HEK293 (cell line): Measurements from ENCODE around the gene TMEM125.

ENCODE experiments used
- CTCF ChIA-PET: fragments of 350-600 bp; formaldehyde crosslinking; extraction: SDS; loops from one replicate; lab custom pipeline; 2021; ENCODE audit warnings: antibody characterized with exemption; lab: Yijun Ruan, JAX
- POLR2A ChIA-PET: fragments of 300-600 bp; formaldehyde crosslinking; extraction: SDS; loops from one replicate; lab custom pipeline; 2020; ENCODE audit warnings: antibody characterized with exemption, inconsistent platforms; lab: Yijun Ruan, JAX
- H3K27ac ChIP-seq: fragments of 200-500 bp; sonication (Bioruptor generic); 2 replicates; pipeline ENCODE4 v1.5.1; 2014; ENCODE audit warnings: low read depth, low read length, control low read depth, inconsistent platforms; ENCODE audit errors: extremely low read depth
- H3K36me3 ChIP-seq, 2 experiments: fragments of 200-500 bp in 1 of 2; sonication (Bioruptor generic) in 1 of 2; 1 replicate in 1 of 2; 2 replicates in 1 of 2; pipeline ENCODE4 v1.5.1; 2014 to 2017; ENCODE audit warnings: inconsistent platforms in 2 of 2, low read length in 2 of 2; ENCODE audit not compliant: control insufficient read depth in 2 of 2, insufficient read depth in 1 of 2
- H3K4me1 ChIP-seq: fragments of 200-500 bp; sonication (Bioruptor generic); 2 replicates; pipeline ENCODE4 v1.5.1; 2014; ENCODE audit warnings: mild to moderate bottlenecking, low read length, inconsistent platforms; ENCODE audit not compliant: control insufficient read depth, insufficient read depth
- H3K4me3 ChIP-seq: 2 replicates; pipeline ENCODE4 v1.5.1; 2011; ENCODE audit warnings: low read depth, mild to moderate bottlenecking, control low read depth, low read length, moderate library complexity
- H3K9me3 ChIP-seq: fragments of 200-500 bp; sonication (Bioruptor generic); 2 replicates; pipeline ENCODE4 v1.5.1; 2014; ENCODE audit warnings: low read depth, low read length, inconsistent platforms; ENCODE audit not compliant: control insufficient read depth, insufficient read depth
- GLIS1 ChIP-seq: fragments of 450-650 bp; formaldehyde crosslinking; IDR thresholded peaks from 2 replicates; pipeline ENCODE4 v1.5.1; 2016; ENCODE audit warnings: missing biosample characterization, missing genetic modification characterization
- HOXC10 ChIP-seq: sonication (generic); formaldehyde crosslinking; IDR thresholded peaks from 2 replicates; pipeline ENCODE4 v1.8.1; 2023; ENCODE audit warnings: mild to moderate bottlenecking, missing genetic modification reagents
- MZF1 ChIP-seq: fragments of 450-650 bp; formaldehyde crosslinking; IDR thresholded peaks from 2 replicates; pipeline ENCODE4 v1.5.1; 2017; ENCODE audit warnings: missing biosample characterization, missing genetic modification characterization, borderline replicate concordance
- PBX3 ChIP-seq: sonication (generic); formaldehyde crosslinking; IDR thresholded peaks from 2 replicates; pipeline ENCODE4 v1.8.1; 2022; ENCODE audit warnings: mild to moderate bottlenecking, moderate library complexity, missing genetic modification reagents
- SETDB1 ChIP-seq: IDR thresholded peaks from one replicate; pipeline ENCODE4 v1.6.1; 2017; ENCODE audit warnings: mild to moderate bottlenecking, low read length, moderate library complexity, mixed read lengths; ENCODE audit not compliant: insufficient read length
- TRIM28 ChIP-seq: IDR thresholded peaks from 2 replicates; pipeline ENCODE4 v1.6.1; 2011; ENCODE audit warnings: low read length, control low read depth, borderline replicate concordance
- YY1 ChIP-seq: fragments of 450-650 bp; formaldehyde crosslinking; IDR thresholded peaks from 2 replicates; pipeline ENCODE4 v1.5.1; 2018; ENCODE audit warnings: missing biosample characterization, missing genetic modification characterization
- ZNF2 ChIP-seq: fragments of 450-650 bp; formaldehyde crosslinking; IDR thresholded peaks from 2 replicates; pipeline ENCODE4 v1.5.1; 2016; ENCODE audit warnings: missing biosample characterization, missing genetic modification characterization
- ZNF214 ChIP-seq: fragments of 450-650 bp; formaldehyde crosslinking; IDR thresholded peaks from 2 replicates; pipeline ENCODE4 v1.5.1; 2017; ENCODE audit warnings: missing biosample characterization, mild to moderate bottlenecking, missing genetic modification characterization, borderline replicate concordance
- ZNF335 ChIP-seq: fragments of 450-650 bp; formaldehyde crosslinking; conservative IDR thresholded peaks from 2 replicates; pipeline ENCODE4 v1.5.1; 2016; ENCODE audit warnings: missing biosample characterization, missing genetic modification characterization
- ZNF354C ChIP-seq: fragments of 450-650 bp; formaldehyde crosslinking; IDR thresholded peaks from 2 replicates; pipeline ENCODE4 v1.5.1; 2016; ENCODE audit warnings: missing biosample characterization, missing genetic modification characterization, low read depth, borderline replicate concordance
- ZNF416 ChIP-seq: fragments of 450-650 bp; formaldehyde crosslinking; IDR thresholded peaks from 2 replicates; pipeline ENCODE4 v1.5.1; 2016; ENCODE audit warnings: missing biosample characterization, missing genetic modification characterization
- ZNF561 ChIP-seq: fragments of 450-650 bp; IDR thresholded peaks from 2 replicates; pipeline ENCODE4 v1.5.1; 2018; ENCODE audit warnings: missing biosample characterization, missing genetic modification characterization, borderline replicate concordance
- ZNF580 ChIP-seq: fragments of 450-650 bp; formaldehyde crosslinking; IDR thresholded peaks from 2 replicates; pipeline ENCODE4 v1.5.1; 2016; ENCODE audit warnings: missing biosample characterization, missing genetic modification characterization
- ZNF623 ChIP-seq: fragments of 450-650 bp; formaldehyde crosslinking; IDR thresholded peaks from 2 replicates; pipeline ENCODE4 v1.5.1; 2016; ENCODE audit warnings: missing biosample characterization, missing genetic modification characterization
- ZNF624 ChIP-seq: fragments of 450-650 bp; formaldehyde crosslinking; IDR thresholded peaks from 2 replicates; pipeline ENCODE4 v1.5.1; 2017; ENCODE audit warnings: missing biosample characterization, missing genetic modification characterization
- ZNF645 ChIP-seq: fragments of 450-650 bp; formaldehyde crosslinking; IDR thresholded peaks from 2 replicates; pipeline ENCODE4; 2016; ENCODE audit warnings: missing biosample characterization, missing genetic modification characterization
- ZNF692 ChIP-seq: fragments of 450-650 bp; formaldehyde crosslinking; IDR thresholded peaks from 2 replicates; pipeline ENCODE4 v1.5.1; 2016; ENCODE audit warnings: missing biosample characterization, missing genetic modification characterization
- ZSCAN4 ChIP-seq: fragments of 450-650 bp; formaldehyde crosslinking; IDR thresholded peaks from 2 replicates; pipeline ENCODE4 v1.5.1; 2017; ENCODE audit warnings: missing biosample characterization, missing genetic modification characterization
- ZXDB ChIP-seq: fragments of 450-650 bp; formaldehyde crosslinking; IDR thresholded peaks from 2 replicates; pipeline ENCODE4 v1.5.1; 2016; ENCODE audit warnings: missing biosample characterization, missing genetic modification characterization

The TMEM125 gene

GRCh38 chr1:43246466-43247213, 23.1 kb upstream of the TMEM125 start (continued):
- TF ChIP-seq ZNF692 (tag by site-specific recombination) (no peak), ZNF624 (tag by site-specific recombination) (no peak), PBX3 (no peak), ZNF580 (tag by site-specific recombination) (no peak), ZNF623 (no peak), ZSCAN4 (tag by site-specific recombination) (no peak), MZF1 (tag by site-specific recombination) (no peak), SETDB1 (no peak)

- TF ChIP-seq TRIM28 (peak; percentile 92), ZXDB (tag by site-specific recombination) (no peak), ZSCAN4 (tag by site-specific recombination) (no peak), ZNF214 (tag by site-specific recombination) (no peak), SETDB1 (peak; percentile 98), ZNF645 (tag by site-specific recombination) (no peak), ZNF2 (no peak), HOXC10 (CRISPR knock-in tag) (no peak)
- Histone ChIP-seq H3K4me1 (no peaks in the 10 kb centered on the region), H3K27ac (no peak overlapping the region), H3K4me3 (no peak overlapping the region), H3K9me3 (no peaks in the 10 kb centered on the region), H3K36me3 (no peaks in the 10 kb centered on the region)
- ChIA-PET CTCF (no interaction called here), POLR2A (no interaction called here)
These were observed 22.4 kb upstream of the TMEM125 start for GRCh38 chr1:43247256-43247921.

- POLR2A ChIA-PET = no interaction called here
- Histone ChIP-seq H3K4me3 (no peak overlapping the region), H3K27ac (no peak overlapping the region), H3K4me1 (no peaks in the 10 kb centered on the region), H3K36me3 (no peaks in the 10 kb centered on the region), H3K9me3 (no peaks in the 10 kb centered on the region)
- TF ChIP-seq ZSCAN4 (tag by site-specific recombination) (no peak), ZNF354C (tag by site-specific recombination) (no peak), YY1 (tag by site-specific recombination) (no peak), ZNF416 (tag by site-specific recombination) (no peak), ZNF335 (tag by site-specific recombination) (no peak), ZNF561 (no peak), GLIS1 (tag by site-specific recombination) (no peak)
- CTCF ChIA-PET = no interaction called here
These were observed 19.4 kb upstream of the TMEM125 start for GRCh38 chr1:43250351-43250761.
